ENCODE data around the gene STIMATE. TPM values are rescaled to one million over a fixed set of nuclear protein-coding genes. Genes with fewer than 3 reads are reported as not detected.

Gene STIMATE
- total and polyA plus RNA-seq, 2 of the 4 experiments (the other 2 are of a cell fraction): 10.6 to 17.8 TPM

DNA sequence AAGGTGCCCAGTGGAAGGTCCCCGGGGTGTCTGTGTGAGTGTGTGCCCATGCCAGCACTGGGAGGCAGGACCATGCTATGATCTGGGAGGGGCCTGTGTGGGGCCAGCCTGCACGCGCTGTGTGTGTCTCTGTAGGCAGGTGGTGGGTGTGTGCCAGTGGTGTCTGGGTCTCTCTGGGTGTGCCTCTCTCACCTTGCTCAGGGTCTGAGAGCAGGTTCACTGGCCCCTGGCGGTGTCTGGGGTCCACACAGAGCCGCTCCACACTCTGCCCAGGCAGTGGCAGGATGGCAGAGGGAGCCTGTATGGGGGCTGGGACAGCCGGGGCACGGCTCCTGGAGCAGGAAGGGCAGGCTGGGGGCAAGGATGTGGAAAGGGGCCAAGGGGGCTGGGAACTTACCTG, 79.5 kb downstream of the STIMATE start:
- no peak overlapping the region for H4K5ac ChIP-seq (ENCODE audit: low read depth, low read length)
- no peak overlapping the region for H3K4me2 ChIP-seq (ENCODE audit: low read depth, low read length)
- H3K14ac ChIP-seq (replicated peaks; ENCODE audit: low read depth, low read length): no peak overlapping the region
- no peak overlapping the region for H2BK120ac ChIP-seq (ENCODE audit: low read depth, low read length)
- peaks cover 10% of the 10 kb centered on the region for H3K27me3 ChIP-seq (ENCODE audit: control insufficient read depth, insufficient read depth, low read length)
- no peak overlapping the region for H2BK20ac ChIP-seq (ENCODE audit: low read depth, low read length)
- H4K91ac ChIP-seq (ENCODE audit: insufficient read depth, low read depth, low read length): no peak overlapping the region
- H2AFZ ChIP-seq (replicated peaks; ENCODE audit: low read length, poor library complexity): no peak overlapping the region
- H3K9me3 ChIP-seq (ENCODE audit: control insufficient read depth, insufficient read depth, low read length): no peaks in the 10 kb centered on the region
- intact Hi-C loops (cut with micrococcal nuclease): no loop called here
- WGBS, 2 experiments (ENCODE audit: extremely low coverage in 2 of 2, insufficient read length in 1 of 2): 79% methylated on average over 2 of the region's 7 CpGs; no CpG with 5 or more reads in 1 of the 2 experiments
- no peak overlapping the region for H3K18ac ChIP-seq (ENCODE audit: low read depth, low read length)
- no peak overlapping the region for H3K4ac ChIP-seq (ENCODE audit: low read depth, low read length)
- H3K27ac ChIP-seq (ENCODE audit: insufficient read depth, low read length): no peak overlapping the region
- dilution Hi-C loops (cut with HindIII; ENCODE audit: low sequenced_read_pairs, unreplicated experiment): no loop called here
- no peak overlapping the region for H3K9ac ChIP-seq (ENCODE audit: low read depth, low read length)
- H3K56ac ChIP-seq (ENCODE audit: extremely low read depth, insufficient read depth, low read length): no peak overlapping the region
- H3K4me1 ChIP-seq (ENCODE audit: control insufficient read depth, insufficient read depth, low read length): no peaks in the 10 kb centered on the region
- in situ Hi-C loops (cut with MboI; ENCODE audit: low sequenced_read_pairs): no loop called here
- H3K36me3 ChIP-seq (ENCODE audit: control insufficient read depth, insufficient read depth, low read length): no peaks in the 10 kb centered on the region
- BruUV-seq (replicated peaks): no TSS peak
- H3K4me3 ChIP-seq (ENCODE audit: insufficient read depth, low read depth, low read length): no peak overlapping the region
- H3K9me1 ChIP-seq (ENCODE audit: insufficient read depth, low read length): no peaks in the 10 kb centered on the region
- DNase-seq (no peak), ATAC-seq (ENCODE audit: low read depth) (no peak)
- H4K8ac ChIP-seq (ENCODE audit: low read depth in 2 of 2, low read length in 2 of 2): no peak overlapping the region
- no peak overlapping the region for H2BK5ac ChIP-seq (ENCODE audit: low read depth, low read length, poor library complexity, severe bottlenecking)
- POLR2A ChIA-PET (ENCODE audit: unreplicated experiment): no interaction called here
- H3K79me1 ChIP-seq (ENCODE audit: low read depth in 1 of 2, low read length in 2 of 2): no peaks in the 10 kb centered on the region
- no peak overlapping the region for H3K23ac ChIP-seq (ENCODE audit: low read depth, low read length)
- no peak overlapping the region for H2BK15ac ChIP-seq (ENCODE audit: low read depth, low read length)
- CTCF ChIA-PET: no interaction called here
- H2AK5ac ChIP-seq (ENCODE audit: low read depth, low read length): no peak overlapping the region
- no peak for TF ChIP-seq MAFK (IDR thresholded peaks at IDR 0.05; ENCODE audit: low read depth, low read length)
- no peak for TF ChIP-seq CEBPB (IDR thresholded peaks at IDR 0.05; ENCODE audit: low read depth, low read length)
- no peak for TF ChIP-seq RFX5 (IDR thresholded peaks at IDR 0.05; ENCODE audit: low read depth, low read length)
- no peak for TF ChIP-seq CHD1 (IDR thresholded peaks at IDR 0.05; ENCODE audit: low read depth, low read length)
- no peak for TF ChIP-seq RCOR1 (IDR thresholded peaks at IDR 0.05; ENCODE audit: insufficient replicate concordance, low read length)
- TF ChIP-seq, protein P1, sequence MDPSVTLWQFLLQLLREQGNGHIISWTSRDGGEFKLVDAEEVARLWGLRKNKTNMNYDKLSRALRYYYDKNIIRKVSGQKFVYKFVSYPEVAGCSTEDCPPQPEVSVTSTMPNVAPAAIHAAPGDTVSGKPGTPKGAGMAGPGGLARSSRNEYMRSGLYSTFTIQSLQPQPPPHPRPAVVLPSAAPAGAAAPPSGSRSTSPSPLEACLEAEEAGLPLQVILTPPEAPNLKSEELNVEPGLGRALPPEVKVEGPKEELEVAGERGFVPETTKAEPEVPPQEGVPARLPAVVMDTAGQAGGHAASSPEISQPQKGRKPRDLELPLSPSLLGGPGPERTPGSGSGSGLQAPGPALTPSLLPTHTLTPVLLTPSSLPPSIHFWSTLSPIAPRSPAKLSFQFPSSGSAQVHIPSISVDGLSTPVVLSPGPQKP (IDR thresholded peaks at IDR 0.05; ENCODE audit: borderline replicate concordance, low read depth, low read length): no peak
- no peak for TF ChIP-seq FOS (IDR thresholded peaks at IDR 0.05; ENCODE audit: low read depth, low read length)
- TF ChIP-seq, protein P2, sequence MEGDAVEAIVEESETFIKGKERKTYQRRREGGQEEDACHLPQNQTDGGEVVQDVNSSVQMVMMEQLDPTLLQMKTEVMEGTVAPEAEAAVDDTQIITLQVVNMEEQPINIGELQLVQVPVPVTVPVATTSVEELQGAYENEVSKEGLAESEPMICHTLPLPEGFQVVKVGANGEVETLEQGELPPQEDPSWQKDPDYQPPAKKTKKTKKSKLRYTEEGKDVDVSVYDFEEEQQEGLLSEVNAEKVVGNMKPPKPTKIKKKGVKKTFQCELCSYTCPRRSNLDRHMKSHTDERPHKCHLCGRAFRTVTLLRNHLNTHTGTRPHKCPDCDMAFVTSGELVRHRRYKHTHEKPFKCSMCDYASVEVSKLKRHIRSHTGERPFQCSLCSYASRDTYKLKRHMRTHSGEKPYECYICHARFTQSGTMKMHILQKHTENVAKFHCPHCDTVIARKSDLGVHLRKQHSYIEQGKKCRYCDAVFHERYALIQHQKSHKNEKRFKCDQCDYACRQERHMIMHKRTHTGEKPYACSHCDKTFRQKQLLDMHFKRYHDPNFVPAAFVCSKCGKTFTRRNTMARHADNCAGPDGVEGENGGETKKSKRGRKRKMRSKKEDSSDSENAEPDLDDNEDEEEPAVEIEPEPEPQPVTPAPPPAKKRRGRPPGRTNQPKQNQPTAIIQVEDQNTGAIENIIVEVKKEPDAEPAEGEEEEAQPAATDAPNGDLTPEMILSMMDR (conservative IDR thresholded peaks at IDR 0.05; ENCODE audit: low read depth, low read length): no peak
- no peak for TF ChIP-seq NFE2L2 (IDR thresholded peaks at IDR 0.05; ENCODE audit: low read depth, low read length)
- no peak for TF ChIP-seq MXI1 (IDR thresholded peaks at IDR 0.05; ENCODE audit: borderline replicate concordance, low read depth, low read length)
- TF ChIP-seq, protein P3, sequence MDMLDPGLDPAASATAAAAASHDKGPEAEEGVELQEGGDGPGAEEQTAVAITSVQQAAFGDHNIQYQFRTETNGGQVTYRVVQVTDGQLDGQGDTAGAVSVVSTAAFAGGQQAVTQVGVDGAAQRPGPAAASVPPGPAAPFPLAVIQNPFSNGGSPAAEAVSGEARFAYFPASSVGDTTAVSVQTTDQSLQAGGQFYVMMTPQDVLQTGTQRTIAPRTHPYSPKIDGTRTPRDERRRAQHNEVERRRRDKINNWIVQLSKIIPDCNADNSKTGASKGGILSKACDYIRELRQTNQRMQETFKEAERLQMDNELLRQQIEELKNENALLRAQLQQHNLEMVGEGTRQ (IDR thresholded peaks at IDR 0.05; ENCODE audit: low read depth, low read length): no peak
- no peak for TF ChIP-seq MAZ (IDR thresholded peaks at IDR 0.05; ENCODE audit: borderline replicate concordance, low read depth, low read length)
- TF ChIP-seq BHLHE40 (IDR thresholded peaks at IDR 0.05; ENCODE audit: low read depth, low read length): no peak
- no peak for TF ChIP-seq POLR2A (IDR thresholded peaks at IDR 0.05; ENCODE audit: low read depth, low read length)
- TF ChIP-seq SMC3 (IDR thresholded peaks at IDR 0.05; ENCODE audit: low read depth, low read length): no peak
- TF ChIP-seq RAD21 (IDR thresholded peaks at IDR 0.05; ENCODE audit: low read length): no peak
- no peak overlapping the region for H2AK9ac ChIP-seq (replicated peaks; ENCODE audit: low read depth, low read length, poor library complexity)
- H4K20me1 ChIP-seq (ENCODE audit: insufficient read depth, low read length): no peaks in the 10 kb centered on the region

Measured in IMR-90 (cell line).